ENCODE results near the gene S100P. TPM values are rescaled to one million over a fixed set of nuclear protein-coding genes. Genes with fewer than 3 reads are reported as not detected.
"Not testable (repeated sequence)": the region's sequence is repeated elsewhere in the genome, so short reads cannot be mapped to it uniquely, and the experiment has no call there.

S100P gene
- total and polyA plus RNA-seq, 2 experiments from 2014 or later, result 0.80 TPM; not detected in 1

- H3K4me1 ChIP-seq (ENCODE audit: insufficient read depth), result peaks cover 8% of the 10 kb centered on the region
- H2AFZ ChIP-seq, result no peak overlapping the region
- 79% methylated on average over 8 of the region's 8 CpGs for WGBS, 2 experiments (ENCODE audit: low coverage in 1 of 2, low lambda C conversion rate in 2 of 2, missing lambda C conversion rate in 2 of 2)
- TF ChIP-seq EZH2 (IDR thresholded peaks at IDR 0.05; ENCODE audit: insufficient read depth, poor library complexity, severe bottlenecking) (no peak), EZH2phosphoT487 (IDR thresholded peaks at IDR 0.05; ENCODE audit: insufficient read depth, low read depth) (no peak)
- no peaks in the 10 kb centered on the region for H3K36me3 ChIP-seq (ENCODE audit: low read depth)
- H3K79me2 ChIP-seq (ENCODE audit: insufficient read depth), result no peaks in the 10 kb centered on the region
- H3K9me3 ChIP-seq (ENCODE audit: low read depth), result no peaks in the 10 kb centered on the region
- no peaks in the 10 kb centered on the region for H3K27me3 ChIP-seq (replicated peaks; ENCODE audit: insufficient read depth)
- no peaks in the 10 kb centered on the region for H4K20me1 ChIP-seq (ENCODE audit: insufficient read depth)
- no peak for DNase-seq
- H3K4me2 ChIP-seq (ENCODE audit: unreplicated experiment), result no peak overlapping the region
- no peak overlapping the region for H3K4me3 ChIP-seq
- no peak overlapping the region for H3K27ac ChIP-seq
- H3K9ac ChIP-seq, result no peak overlapping the region
- H3F3A ChIP-seq (ENCODE audit: insufficient read depth), result 0 out of 2 replicates have a peak, but pooled peaks cover 7% of the 10 kb centered on the region
- no peaks in the 10 kb centered on the region for H3K9me2 ChIP-seq (ENCODE audit: insufficient read depth)
- in situ Hi-C loops (cut with MboI), result loop anchor here (10.0 kb wide), 1 partner anchor 151 kb away; no protein-coding TSS in a partner anchor
These were observed 30.2 kb downstream of the S100P start for GRCh38 chr4:6723851-6724250.

GRCh38 chr4:6724421-6725111, 30.9 kb downstream of the S100P start:
- H3K4me3 ChIP-seq, result no peak overlapping the region
- no peaks in the 10 kb centered on the region for H3K27me3 ChIP-seq (replicated peaks; ENCODE audit: insufficient read depth)
- H3K79me2 ChIP-seq (ENCODE audit: insufficient read depth), result no peaks in the 10 kb centered on the region
- H3K9me3 ChIP-seq (ENCODE audit: low read depth), result no peaks in the 10 kb centered on the region
- H2AFZ ChIP-seq, result no peak overlapping the region
- H3K27ac ChIP-seq, result no peak overlapping the region
- H4K20me1 ChIP-seq (ENCODE audit: insufficient read depth), result no peaks in the 10 kb centered on the region
- 75 to 81% methylated on average over 20 to 21 of the region's 21 CpGs for WGBS, 2 experiments (ENCODE audit: low coverage in 1 of 2, low lambda C conversion rate in 2 of 2, missing lambda C conversion rate in 2 of 2)
- 0 out of 2 replicates have a peak, but pooled peaks cover 3% of the 10 kb centered on the region for H3F3A ChIP-seq (ENCODE audit: insufficient read depth)
- TF ChIP-seq EZH2 (IDR thresholded peaks at IDR 0.05; ENCODE audit: insufficient read depth, poor library complexity, severe bottlenecking), result no peak
- no peak for TF ChIP-seq EZH2phosphoT487 (IDR thresholded peaks at IDR 0.05; ENCODE audit: insufficient read depth, low read depth)
- DNase-seq, result peak; percentile 46
- no peaks in the 10 kb centered on the region for H3K36me3 ChIP-seq (ENCODE audit: low read depth)
- no peak overlapping the region for H3K9ac ChIP-seq
- H3K9me2 ChIP-seq (ENCODE audit: insufficient read depth), result no peaks in the 10 kb centered on the region
- H3K4me1 ChIP-seq (ENCODE audit: insufficient read depth), result peaks cover 8% of the 10 kb centered on the region
- in situ Hi-C loops (cut with MboI), result loop anchor here (10.0 kb wide), 1 partner anchor 150 kb away; no protein-coding TSS in a partner anchor
- H3K4me2 ChIP-seq (ENCODE audit: unreplicated experiment), result no peak overlapping the region

- H3K4me3 ChIP-seq; DNase-seq; H3K9ac ChIP-seq; H3K4me1 ChIP-seq (ENCODE audit: insufficient read depth); H3F3A ChIP-seq (ENCODE audit: insufficient read depth); H3K36me3 ChIP-seq (ENCODE audit: low read depth); H2AFZ ChIP-seq; H3K27ac ChIP-seq; H4K20me1 ChIP-seq (ENCODE audit: insufficient read depth); H3K9me3 ChIP-seq (ENCODE audit: low read depth); H3K27me3 ChIP-seq (replicated peaks; ENCODE audit: insufficient read depth); H3K4me2 ChIP-seq (ENCODE audit: unreplicated experiment); H3K9me2 ChIP-seq (ENCODE audit: insufficient read depth); H3K79me2 ChIP-seq (ENCODE audit: insufficient read depth): not testable (repeated sequence)
- 85 to 87% methylated on average over 10 to 16 of the region's 16 CpGs for WGBS, 2 experiments (ENCODE audit: low coverage in 1 of 2, low lambda C conversion rate in 2 of 2, missing lambda C conversion rate in 2 of 2)
- in situ Hi-C loops (cut with MboI), result loop anchor here (10.0 kb wide), 1 partner anchor 149 kb away; no protein-coding TSS in a partner anchor
These were observed 31.8 kb downstream of the S100P start for GRCh38 chr4:6725427-6725961.

GRCh38 chr4:6727081-6727942, 33.6 kb downstream of the S100P start:
- no peaks in the 10 kb centered on the region for H4K20me1 ChIP-seq (ENCODE audit: insufficient read depth)
- 11 to 13% methylated on average over 25 to 26 of the region's 31 CpGs for WGBS, 2 experiments (ENCODE audit: low coverage in 1 of 2, low lambda C conversion rate in 2 of 2, missing lambda C conversion rate in 2 of 2)
- in situ Hi-C loops (cut with MboI), result loop anchor here (10.0 kb wide), 1 partner anchor 147 kb away; no protein-coding TSS in a partner anchor
- H3K4me2 ChIP-seq (ENCODE audit: unreplicated experiment), result peak overlapping the region; percentile 10
- H3K4me3 ChIP-seq, result peak overlapping the region; percentile 16
- DNase-seq, result peak; percentile 80
- peak overlapping the region; percentile 88 for H2AFZ ChIP-seq
- no peaks in the 10 kb centered on the region for H3K9me3 ChIP-seq (ENCODE audit: low read depth)
- H3K9me2 ChIP-seq (ENCODE audit: insufficient read depth), result no peaks in the 10 kb centered on the region
- no peaks in the 10 kb centered on the region for H3K36me3 ChIP-seq (ENCODE audit: low read depth)
- H3K27me3 ChIP-seq (replicated peaks; ENCODE audit: insufficient read depth), result no peaks in the 10 kb centered on the region
- peaks cover 15% of the 10 kb centered on the region for H3K4me1 ChIP-seq (ENCODE audit: insufficient read depth)
- no peaks in the 10 kb centered on the region for H3F3A ChIP-seq (ENCODE audit: insufficient read depth)
- TF ChIP-seq EZH2phosphoT487 (IDR thresholded peaks at IDR 0.05; ENCODE audit: insufficient read depth, low read depth), result no peak
- H3K79me2 ChIP-seq (ENCODE audit: insufficient read depth), result no peaks in the 10 kb centered on the region
- peak overlapping the region; percentile 75 for H3K9ac ChIP-seq
- H3K27ac ChIP-seq, result peak overlapping the region; percentile 23; the same call in 1 of the 2 replicates

All from GM23248 (cell line).